SU-DHL-6 (cell line): ENCODE measurements around the gene STEAP3.

Source experiments
- H2AFZ ChIP-seq: fragments of 200-600 bp; sonication (generic); 2 replicates; pipeline ENCODE4 v1.6.1; 2014; ENCODE audit warnings: low read depth, mild to moderate bottlenecking, moderate library complexity, mixed read lengths, antibody characterized with exemption, low read length; ENCODE audit not compliant: severe bottlenecking
- H3F3A ChIP-seq: fragments of 200-600 bp; shearing (Covaris generic); 2 replicates; pipeline ENCODE4 v1.6.0; 2016; ENCODE audit warnings: antibody characterized with exemption, mild to moderate bottlenecking; ENCODE audit not compliant: insufficient read depth
- H3K27ac ChIP-seq: fragments of 200-600 bp; sonication (generic); 2 replicates; pipeline ENCODE4 v1.5.1; 2016; ENCODE audit warnings: low read depth, mild to moderate bottlenecking, low read length, moderate library complexity, mixed read lengths
- H3K27me3 ChIP-seq: fragments of 200-600 bp; sonication (generic), shearing (Covaris generic); 2 replicates; pipeline ENCODE4 v1.6.0; 2014; ENCODE audit warnings: mild to moderate bottlenecking, low read length
- H3K36me3 ChIP-seq: fragments of 200-600 bp; sonication (generic); 2 replicates; pipeline ENCODE4 v1.6.1; 2014; ENCODE audit warnings: mild to moderate bottlenecking, low read length, mixed read lengths
- H3K4me2 ChIP-seq: fragments of 300-600, 200-600 bp; shearing (Covaris generic), sonication (generic); 2 replicates; pipeline ENCODE4 v1.6.0; 2014; ENCODE audit warnings: low read length, low read depth, mild to moderate bottlenecking; ENCODE audit not compliant: poor library complexity, severe bottlenecking
- H3K4me3 ChIP-seq: fragments of 200-600 bp; sonication (generic); 2 replicates; pipeline ENCODE4 v1.5.1; 2014; ENCODE audit warnings: antibody characterized with exemption, low read length, mild to moderate bottlenecking, mixed read lengths; ENCODE audit not compliant: insufficient read depth, poor library complexity, severe bottlenecking
- H3K79me2 ChIP-seq: fragments of 200-600 bp; sonication (generic); 2 replicates; pipeline ENCODE4 v1.6.1; 2014; ENCODE audit warnings: mild to moderate bottlenecking, low read length, moderate library complexity; ENCODE audit not compliant: insufficient read depth
- H3K9ac ChIP-seq: fragments of 200-600 bp; sonication (generic); 2 replicates; pipeline ENCODE4 v1.7.0; 2014; ENCODE audit warnings: mild to moderate bottlenecking, low read length
- H3K9me2 ChIP-seq: fragments of 200-600 bp; sonication (generic); replicated peaks from 2 replicates; pipeline ENCODE4 v1.6.1; 2014; ENCODE audit warnings: low read length; ENCODE audit not compliant: insufficient read depth
- H3K9me3 ChIP-seq: fragments of 200-600 bp; sonication (generic); 2 replicates; pipeline ENCODE4 v1.6.1; 2014; ENCODE audit warnings: low read length, mixed read lengths; ENCODE audit not compliant: insufficient read depth
- H4K20me1 ChIP-seq: fragments of 200-600 bp; sonication (generic); 2 replicates; pipeline ENCODE4 v1.6.1; 2014; ENCODE audit warnings: low read depth, mild to moderate bottlenecking, antibody characterized with exemption, low read length, moderate library complexity, mixed read lengths
- EZH2phosphoT487 ChIP-seq: fragments of 200-600 bp; sonication (generic), shearing (Covaris generic); conservative IDR thresholded peaks from 2 replicates; pipeline ENCODE4 v1.6.1; 2018; ENCODE audit warnings: mild to moderate bottlenecking, antibody characterized with exemption, low read length, moderate library complexity, mixed read lengths
- TF ChIP-seq, protein P1 (sequence below): fragments of 200-600 bp; sonication (generic); IDR thresholded peaks from one replicate; pipeline ENCODE4 v1.5.1; 2017; ENCODE audit warnings: antibody characterized with exemption, mild to moderate bottlenecking, low read length, moderate library complexity; ENCODE audit not compliant: insufficient read depth, poor library complexity, severe bottlenecking

STEAP3 gene

DNA sequence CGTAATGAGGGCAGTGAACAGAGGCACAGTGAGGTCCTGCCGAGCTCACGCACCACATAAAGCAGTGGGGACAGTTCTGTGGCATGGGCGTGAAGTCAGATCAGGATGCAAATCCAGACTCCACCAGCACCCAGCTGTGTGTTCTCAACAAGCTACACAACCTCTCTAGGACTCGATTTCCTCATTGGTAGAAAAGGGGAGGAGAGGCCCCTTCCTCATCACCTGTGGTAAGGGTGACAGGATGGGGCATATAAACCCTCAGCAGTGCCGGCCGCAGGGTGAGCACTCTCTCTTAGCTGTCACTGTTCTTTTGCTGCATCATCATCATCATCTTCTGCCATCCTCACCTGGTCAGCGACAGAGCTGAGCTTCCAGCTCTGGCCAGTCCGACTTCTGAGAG lies 88.2 kb downstream of the STEAP3 start:
- peaks cover 39% of the 10 kb centered on the region for H3F3A ChIP-seq
- peaks cover 8% of the 10 kb centered on the region for H3K36me3 ChIP-seq
- H3K9ac ChIP-seq = peak overlapping the region; percentile 62
- H3K4me2 ChIP-seq = peak overlapping the region; percentile 82
- no peaks in the 10 kb centered on the region for H4K20me1 ChIP-seq
- no peaks in the 10 kb centered on the region for H3K9me3 ChIP-seq
- peak overlapping the region; percentile 15 for H2AFZ ChIP-seq
- no peaks in the 10 kb centered on the region for H3K27me3 ChIP-seq
- peak overlapping the region; percentile 57 for H3K4me3 ChIP-seq
- no peaks in the 10 kb centered on the region for H3K9me2 ChIP-seq
- peak overlapping the region; percentile 97 for H3K27ac ChIP-seq
- H3K79me2 ChIP-seq = peaks cover 3% of the 10 kb centered on the region
- no peak for TF ChIP-seq EZH2phosphoT487
- TF ChIP-seq, protein P1, sequence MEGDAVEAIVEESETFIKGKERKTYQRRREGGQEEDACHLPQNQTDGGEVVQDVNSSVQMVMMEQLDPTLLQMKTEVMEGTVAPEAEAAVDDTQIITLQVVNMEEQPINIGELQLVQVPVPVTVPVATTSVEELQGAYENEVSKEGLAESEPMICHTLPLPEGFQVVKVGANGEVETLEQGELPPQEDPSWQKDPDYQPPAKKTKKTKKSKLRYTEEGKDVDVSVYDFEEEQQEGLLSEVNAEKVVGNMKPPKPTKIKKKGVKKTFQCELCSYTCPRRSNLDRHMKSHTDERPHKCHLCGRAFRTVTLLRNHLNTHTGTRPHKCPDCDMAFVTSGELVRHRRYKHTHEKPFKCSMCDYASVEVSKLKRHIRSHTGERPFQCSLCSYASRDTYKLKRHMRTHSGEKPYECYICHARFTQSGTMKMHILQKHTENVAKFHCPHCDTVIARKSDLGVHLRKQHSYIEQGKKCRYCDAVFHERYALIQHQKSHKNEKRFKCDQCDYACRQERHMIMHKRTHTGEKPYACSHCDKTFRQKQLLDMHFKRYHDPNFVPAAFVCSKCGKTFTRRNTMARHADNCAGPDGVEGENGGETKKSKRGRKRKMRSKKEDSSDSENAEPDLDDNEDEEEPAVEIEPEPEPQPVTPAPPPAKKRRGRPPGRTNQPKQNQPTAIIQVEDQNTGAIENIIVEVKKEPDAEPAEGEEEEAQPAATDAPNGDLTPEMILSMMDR = no peak
